HG03095 (cell line): ENCODE measurements around the gene GAD2.

Source experiments
- ATAC-seq: cut with Tn5 transposase; IDR thresholded peaks from one replicate; pipeline ENCODE4 v1.9.1; 2021; ENCODE audit warnings: moderate library complexity; ENCODE audit not compliant: unreplicated experiment

The GAD2 gene

GRCh38 chr10:26221541-26221940, 5.0 kb downstream of the GAD2 start:
- no peak for ATAC-seq

- no peak for ATAC-seq
These were observed 6.0 kb downstream of the GAD2 start for GRCh38 chr10:26222563-26222962.

- no peak for ATAC-seq
These were observed 8.7 kb downstream of the GAD2 start for GRCh38 chr10:26225322-26225721.

GRCh38 chr10:26227786-26228185, 11.2 kb downstream of the GAD2 start:
- no peak for ATAC-seq

- ATAC-seq, result no peak
These were observed 15.6 kb downstream of the GAD2 start for GRCh38 chr10:26232174-26232573.

- ATAC-seq, result no peak
These were observed 19.2 kb downstream of the GAD2 start for GRCh38 chr10:26235761-26236160.

- no peak for ATAC-seq
These were observed 21.8 kb downstream of the GAD2 start for GRCh38 chr10:26238378-26238777.

GRCh38 chr10:26242706-26243350, 26.3 kb downstream of the GAD2 start:
- no peak for ATAC-seq

- ATAC-seq, result no peak
These were observed 26.8 kb downstream of the GAD2 start for GRCh38 chr10:26243351-26243720.

GRCh38 chr10:26249681-26250080, 33.1 kb downstream of the GAD2 start:
- no peak for ATAC-seq

- no peak for ATAC-seq
These were observed 35.4 kb downstream of the GAD2 start for GRCh38 chr10:26251925-26252324.

GRCh38 chr10:26254616-26255015, 38.0 kb downstream of the GAD2 start:
- no peak for ATAC-seq

GRCh38 chr10:26259341-26259740, 42.8 kb downstream of the GAD2 start:
- ATAC-seq, result no peak

- ATAC-seq, result no peak
These were observed 53.2 kb downstream of the GAD2 start for GRCh38 chr10:26269754-26270153.

GRCh38 chr10:26274391-26274790, 57.8 kb downstream of the GAD2 start:
- no peak for ATAC-seq

GRCh38 chr10:26278295-26278694, 61.7 kb downstream of the GAD2 start:
- no peak for ATAC-seq

- ATAC-seq, result no peak
These were observed 73.7 kb downstream of the GAD2 start for GRCh38 chr10:26290236-26290635.

- no peak for ATAC-seq
These were observed 75.3 kb downstream of the GAD2 start for GRCh38 chr10:26291721-26292480.

GRCh38 chr10:26296360-26296759, 79.8 kb downstream of the GAD2 start:
- ATAC-seq, result no peak

- ATAC-seq, result no peak
These were observed 83.4 kb downstream of the GAD2 start for GRCh38 chr10:26300001-26300400.

GRCh38 chr10:26303366-26303765, 86.8 kb downstream of the GAD2 start:
- no peak for ATAC-seq

GRCh38 chr10:26310361-26310760, 93.8 kb downstream of the GAD2 start:
- no peak for ATAC-seq
